ENCODE data around the gene ABO. TPM values are rescaled to one million over a fixed set of nuclear protein-coding genes. Genes with fewer than 3 reads are reported as not detected.
"Not testable (repeated sequence)": the region's sequence is repeated elsewhere in the genome, so short reads cannot be mapped to it uniquely, and the experiment has no call there.

The ABO gene
- total RNA-seq, 6 experiments from 2014 or later: not detected

DNA sequence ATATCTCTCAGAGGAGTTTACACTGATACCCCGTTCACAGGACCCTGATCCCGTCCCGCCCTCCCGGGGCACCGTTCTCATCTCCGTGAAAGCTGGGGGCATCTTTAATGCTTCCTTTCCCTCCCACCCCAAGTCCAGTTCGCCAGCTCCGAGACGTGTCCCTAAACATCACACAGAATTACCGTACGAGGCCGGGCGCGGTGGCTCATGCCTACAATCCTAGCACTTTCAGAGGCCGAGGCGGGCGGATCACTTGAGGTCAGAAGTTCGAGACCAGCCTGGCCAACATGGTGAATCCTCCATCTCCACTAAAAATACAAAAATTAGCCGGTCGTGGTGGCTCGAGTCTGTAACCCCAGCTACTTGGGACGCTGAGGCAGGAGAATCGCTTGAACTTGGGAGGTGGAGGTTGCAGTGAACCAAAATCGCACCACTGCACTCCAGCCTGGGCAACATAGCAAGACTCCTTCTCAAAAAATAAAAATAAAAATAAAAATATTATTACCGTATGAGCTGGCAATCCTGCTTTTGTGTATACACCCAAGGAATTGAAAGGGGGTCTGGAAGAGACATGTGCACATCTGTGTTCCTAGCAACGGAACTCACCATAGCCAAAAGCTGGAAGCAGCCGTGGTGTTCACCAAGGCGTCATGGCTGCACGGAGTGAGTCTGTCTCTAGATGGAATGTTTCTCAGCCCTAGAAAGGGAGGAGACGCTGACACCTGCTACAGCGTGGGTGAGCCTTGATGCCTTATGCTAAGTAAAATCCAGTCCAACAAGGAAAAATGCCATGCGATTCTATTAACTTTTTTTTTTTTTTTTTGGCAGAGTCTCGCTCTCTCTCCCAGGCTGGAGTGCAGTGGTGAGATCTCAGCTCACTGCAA, 1.2 kb upstream of the ABO start:
- H3K4me3 Mint-ChIP-seq: no peak overlapping the region
- H3K9me3 Mint-ChIP-seq: no peaks in the 10 kb centered on the region
- H3K4me1 Mint-ChIP-seq (ENCODE audit: low read depth): no peaks in the 10 kb centered on the region
- DNase-seq: no peak
- no peaks in the 10 kb centered on the region for H3K36me3 Mint-ChIP-seq (ENCODE audit: low read depth)
- no peak overlapping the region for H3K27ac Mint-ChIP-seq
- H3K27me3 Mint-ChIP-seq (ENCODE audit: insufficient read depth): peaks cover 55% of the 10 kb centered on the region
- TF ChIP-seq CTCF (IDR thresholded peaks at IDR 0.05): no peak

DNA sequence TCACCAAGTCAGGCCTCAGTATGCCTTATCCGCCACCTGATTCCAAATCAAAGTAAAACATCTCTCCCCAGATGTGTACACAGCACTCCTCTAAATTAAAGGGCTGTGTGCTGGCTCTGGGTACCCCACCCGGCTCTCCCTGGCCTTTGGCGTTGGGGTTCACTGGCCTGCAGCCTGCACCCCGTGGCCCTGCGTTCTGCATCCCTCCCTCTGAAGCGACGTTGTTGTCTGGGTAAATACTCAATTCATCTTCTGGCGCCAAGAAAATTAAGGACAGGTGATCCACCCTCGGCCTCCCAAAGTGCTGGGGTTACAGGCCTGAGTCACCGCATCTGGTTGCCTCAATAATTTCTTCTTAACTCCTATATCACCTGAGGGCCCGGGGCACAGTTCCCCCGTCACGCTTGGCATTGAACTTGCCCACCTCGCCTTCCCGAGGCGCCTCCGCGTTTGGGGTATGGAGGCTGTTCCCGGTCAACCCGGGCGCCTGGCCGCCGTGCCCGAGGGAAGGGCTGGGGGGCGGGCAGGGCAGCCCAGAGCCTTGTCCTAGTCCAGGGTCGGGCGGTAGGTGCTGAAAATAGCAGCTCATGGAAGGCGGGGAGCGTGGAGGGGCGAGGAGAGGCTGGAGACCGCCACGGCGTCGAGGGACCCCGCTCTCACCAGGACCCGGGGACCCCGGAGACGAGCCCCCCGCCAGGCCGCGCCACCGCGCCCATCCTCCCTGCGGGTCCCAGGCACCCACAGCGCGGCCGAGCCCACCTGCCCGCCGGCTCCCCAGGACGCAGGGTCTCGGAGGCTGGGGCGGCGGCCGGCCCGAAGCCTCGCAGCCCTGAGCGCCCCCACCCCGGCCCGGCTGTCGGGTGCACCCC, 531 bp downstream of the ABO start:
- peaks cover 56% of the 10 kb centered on the region for H3K27me3 Mint-ChIP-seq (ENCODE audit: insufficient read depth)
- H3K27ac Mint-ChIP-seq: no peak overlapping the region
- no peaks in the 10 kb centered on the region for H3K9me3 Mint-ChIP-seq
- TF ChIP-seq CTCF (IDR thresholded peaks at IDR 0.05): no peak
- DNase-seq: no peak
- H3K4me3 Mint-ChIP-seq: no peak overlapping the region
- H3K4me1 Mint-ChIP-seq (ENCODE audit: low read depth): no peaks in the 10 kb centered on the region
- H3K36me3 Mint-ChIP-seq (ENCODE audit: low read depth): no peaks in the 10 kb centered on the region

DNA sequence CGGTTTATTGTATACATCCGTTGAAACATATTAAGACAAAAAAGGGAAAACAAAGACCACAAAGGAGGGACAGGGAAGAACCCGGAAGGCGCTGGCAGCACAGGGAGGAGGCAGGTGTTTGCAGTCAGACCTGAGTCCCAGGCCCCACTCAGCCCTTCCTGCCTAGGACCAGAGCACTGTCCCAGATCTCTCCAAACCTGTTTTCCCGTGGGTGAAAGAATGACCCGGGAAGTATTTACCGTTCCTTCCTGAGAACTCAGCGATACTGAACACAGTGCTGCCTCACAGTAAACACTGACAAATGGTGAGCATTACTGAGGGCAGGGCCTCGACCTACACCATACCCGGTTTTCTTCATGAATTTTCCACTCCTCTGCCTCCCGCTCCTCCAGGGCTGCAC, 1.2 kb downstream of the ABO start:
- TF ChIP-seq CTCF (IDR thresholded peaks at IDR 0.05): no peak
- Mint-ChIP-seq H3K9me3 (no peaks in the 10 kb centered on the region), H3K4me1 (ENCODE audit: low read depth) (no peaks in the 10 kb centered on the region), H3K27me3 (ENCODE audit: insufficient read depth) (peaks cover 56% of the 10 kb centered on the region), H3K36me3 (ENCODE audit: low read depth) (no peaks in the 10 kb centered on the region), H3K4me3 (no peak overlapping the region), H3K27ac (no peak overlapping the region)
- no peak for DNase-seq

GRCh38 chr9:133273098-133273497, 1.9 kb downstream of the ABO start:
- no peaks in the 10 kb centered on the region for H3K4me1 Mint-ChIP-seq (ENCODE audit: low read depth)
- no peaks in the 10 kb centered on the region for H3K9me3 Mint-ChIP-seq
- TF ChIP-seq CTCF (IDR thresholded peaks at IDR 0.05): no peak
- no peak overlapping the region for H3K27ac Mint-ChIP-seq
- no peaks in the 10 kb centered on the region for H3K36me3 Mint-ChIP-seq (ENCODE audit: low read depth)
- H3K4me3 Mint-ChIP-seq: no peak overlapping the region
- peaks cover 52% of the 10 kb centered on the region for H3K27me3 Mint-ChIP-seq (ENCODE audit: insufficient read depth)
- no peak for DNase-seq

GRCh38 chr9:133269537-133270362, 5.3 kb downstream of the ABO start:
- peaks cover 36% of the 10 kb centered on the region for H3K27me3 Mint-ChIP-seq (ENCODE audit: insufficient read depth)
- no peaks in the 10 kb centered on the region for H3K4me1 Mint-ChIP-seq (ENCODE audit: low read depth)
- no peak overlapping the region for H3K27ac Mint-ChIP-seq
- no peak for DNase-seq
- no peaks in the 10 kb centered on the region for H3K9me3 Mint-ChIP-seq
- no peaks in the 10 kb centered on the region for H3K36me3 Mint-ChIP-seq (ENCODE audit: low read depth)
- TF ChIP-seq CTCF (IDR thresholded peaks at IDR 0.05): no peak
- no peak overlapping the region for H3K4me3 Mint-ChIP-seq

GRCh38 chr9:133269136-133269535, 5.9 kb downstream of the ABO start:
- not testable (repeated sequence) for H3K27ac Mint-ChIP-seq; H3K9me3 Mint-ChIP-seq; H3K36me3 Mint-ChIP-seq (ENCODE audit: low read depth); H3K4me1 Mint-ChIP-seq (ENCODE audit: low read depth); H3K4me3 Mint-ChIP-seq; DNase-seq
- peaks cover 34% of the 10 kb centered on the region for H3K27me3 Mint-ChIP-seq (ENCODE audit: insufficient read depth)

All from HFFc6 (cell line).